Measurements from ENCODE around the gene RECK.

The RECK gene

DNA sequence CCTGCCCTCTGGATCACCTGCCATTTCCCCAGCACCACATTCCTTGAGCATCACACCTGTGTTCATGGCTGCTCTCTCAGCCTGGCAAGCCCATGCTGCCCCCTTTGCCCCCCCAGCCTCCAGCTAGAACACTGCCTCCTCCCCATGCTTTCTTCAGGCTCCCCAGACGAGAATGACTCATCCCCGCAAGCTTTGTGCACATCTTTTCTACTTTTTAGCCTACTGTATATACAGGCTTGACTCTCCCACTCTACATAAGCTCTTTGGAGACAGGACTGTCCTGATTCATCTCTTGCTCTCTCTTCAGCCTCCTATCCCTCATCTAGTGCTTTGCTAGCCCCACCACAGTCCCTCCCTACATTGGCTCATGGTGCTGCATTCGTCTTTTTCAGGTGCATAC is 79.9 kb downstream of the RECK start:
- TF ChIP-seq POLR2AphosphoS5 (IDR thresholded peaks at IDR 0.05; ENCODE audit: low read depth, low read length) (no peak), FOXP2 (optimal IDR thresholded peaks at IDR 0.05; ENCODE audit: borderline replicate concordance, extremely low read depth, extremely low read length, insufficient read depth) (no peak), SIN3A (IDR thresholded peaks at IDR 0.05; ENCODE audit: borderline replicate concordance, insufficient read depth, low read length) (no peak), TAF1 (IDR thresholded peaks at IDR 0.05; ENCODE audit: borderline replicate concordance, insufficient read depth, low read length) (no peak)
- TF ChIP-seq, protein P1, sequence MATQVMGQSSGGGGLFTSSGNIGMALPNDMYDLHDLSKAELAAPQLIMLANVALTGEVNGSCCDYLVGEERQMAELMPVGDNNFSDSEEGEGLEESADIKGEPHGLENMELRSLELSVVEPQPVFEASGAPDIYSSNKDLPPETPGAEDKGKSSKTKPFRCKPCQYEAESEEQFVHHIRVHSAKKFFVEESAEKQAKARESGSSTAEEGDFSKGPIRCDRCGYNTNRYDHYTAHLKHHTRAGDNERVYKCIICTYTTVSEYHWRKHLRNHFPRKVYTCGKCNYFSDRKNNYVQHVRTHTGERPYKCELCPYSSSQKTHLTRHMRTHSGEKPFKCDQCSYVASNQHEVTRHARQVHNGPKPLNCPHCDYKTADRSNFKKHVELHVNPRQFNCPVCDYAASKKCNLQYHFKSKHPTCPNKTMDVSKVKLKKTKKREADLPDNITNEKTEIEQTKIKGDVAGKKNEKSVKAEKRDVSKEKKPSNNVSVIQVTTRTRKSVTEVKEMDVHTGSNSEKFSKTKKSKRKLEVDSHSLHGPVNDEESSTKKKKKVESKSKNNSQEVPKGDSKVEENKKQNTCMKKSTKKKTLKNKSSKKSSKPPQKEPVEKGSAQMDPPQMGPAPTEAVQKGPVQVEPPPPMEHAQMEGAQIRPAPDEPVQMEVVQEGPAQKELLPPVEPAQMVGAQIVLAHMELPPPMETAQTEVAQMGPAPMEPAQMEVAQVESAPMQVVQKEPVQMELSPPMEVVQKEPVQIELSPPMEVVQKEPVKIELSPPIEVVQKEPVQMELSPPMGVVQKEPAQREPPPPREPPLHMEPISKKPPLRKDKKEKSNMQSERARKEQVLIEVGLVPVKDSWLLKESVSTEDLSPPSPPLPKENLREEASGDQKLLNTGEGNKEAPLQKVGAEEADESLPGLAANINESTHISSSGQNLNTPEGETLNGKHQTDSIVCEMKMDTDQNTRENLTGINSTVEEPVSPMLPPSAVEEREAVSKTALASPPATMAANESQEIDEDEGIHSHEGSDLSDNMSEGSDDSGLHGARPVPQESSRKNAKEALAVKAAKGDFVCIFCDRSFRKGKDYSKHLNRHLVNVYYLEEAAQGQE (IDR thresholded peaks at IDR 0.05; ENCODE audit: insufficient read depth in 1 of 2, low read depth in 2 of 2, low read length in 2 of 2): no peak

DNA sequence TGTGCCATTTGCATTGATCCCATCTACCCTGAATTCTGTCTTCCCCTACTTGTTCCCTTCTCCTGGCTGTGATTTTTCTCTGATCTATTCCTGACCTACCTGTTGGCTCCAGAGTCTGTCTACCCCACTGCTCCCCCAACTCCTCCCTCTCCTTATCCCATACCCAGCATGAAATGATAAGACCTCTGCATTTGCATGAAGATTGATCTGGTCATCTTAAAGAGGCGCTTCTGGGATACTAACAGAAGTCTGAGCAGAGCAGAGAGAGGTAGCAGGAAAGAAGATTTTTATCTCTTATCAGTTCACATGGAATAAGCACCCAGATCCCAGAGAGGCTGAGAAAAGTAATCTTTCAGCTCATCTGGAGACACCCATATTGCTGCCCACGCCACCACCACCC is 81.5 kb downstream of the RECK start:
- no peak for TF ChIP-seq POLR2AphosphoS5 (IDR thresholded peaks at IDR 0.05; ENCODE audit: low read depth, low read length)
- TF ChIP-seq FOXP2 (optimal IDR thresholded peaks at IDR 0.05; ENCODE audit: borderline replicate concordance, extremely low read depth, extremely low read length, insufficient read depth): no peak
- TF ChIP-seq, protein P1 (IDR thresholded peaks at IDR 0.05; ENCODE audit: insufficient read depth in 1 of 2, low read depth in 2 of 2, low read length in 2 of 2): no peak
- no peak for TF ChIP-seq SIN3A (IDR thresholded peaks at IDR 0.05; ENCODE audit: borderline replicate concordance, insufficient read depth, low read length)
- TF ChIP-seq TAF1 (IDR thresholded peaks at IDR 0.05; ENCODE audit: borderline replicate concordance, insufficient read depth, low read length): no peak

DNA sequence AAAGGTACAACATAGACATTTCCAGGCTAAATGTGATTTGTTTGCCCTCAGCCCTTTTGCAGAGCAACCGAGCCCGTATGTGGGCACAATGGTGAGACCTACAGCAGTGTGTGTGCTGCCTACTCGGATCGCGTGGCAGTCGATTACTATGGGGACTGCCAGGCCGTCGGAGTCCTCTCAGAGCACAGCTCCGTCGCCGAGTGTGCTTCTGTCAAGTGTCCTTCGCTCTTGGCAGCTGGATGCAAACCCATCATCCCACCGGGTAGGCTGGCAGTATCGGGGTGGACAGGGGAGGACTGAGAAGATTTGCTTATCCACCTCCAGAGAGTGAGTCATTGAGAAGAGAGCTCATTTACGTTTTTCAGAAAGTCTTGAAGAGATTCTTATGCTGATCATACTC is 82.0 kb downstream of the RECK start:
- no peak for TF ChIP-seq FOXP2 (optimal IDR thresholded peaks at IDR 0.05; ENCODE audit: borderline replicate concordance, extremely low read depth, extremely low read length, insufficient read depth)
- no peak for TF ChIP-seq TAF1 (IDR thresholded peaks at IDR 0.05; ENCODE audit: borderline replicate concordance, insufficient read depth, low read length)
- TF ChIP-seq, protein P1 (IDR thresholded peaks at IDR 0.05; ENCODE audit: insufficient read depth in 1 of 2, low read depth in 2 of 2, low read length in 2 of 2): no peak
- TF ChIP-seq SIN3A (IDR thresholded peaks at IDR 0.05; ENCODE audit: borderline replicate concordance, insufficient read depth, low read length): no peak
- TF ChIP-seq POLR2AphosphoS5 (IDR thresholded peaks at IDR 0.05; ENCODE audit: low read depth, low read length): no peak

DNA sequence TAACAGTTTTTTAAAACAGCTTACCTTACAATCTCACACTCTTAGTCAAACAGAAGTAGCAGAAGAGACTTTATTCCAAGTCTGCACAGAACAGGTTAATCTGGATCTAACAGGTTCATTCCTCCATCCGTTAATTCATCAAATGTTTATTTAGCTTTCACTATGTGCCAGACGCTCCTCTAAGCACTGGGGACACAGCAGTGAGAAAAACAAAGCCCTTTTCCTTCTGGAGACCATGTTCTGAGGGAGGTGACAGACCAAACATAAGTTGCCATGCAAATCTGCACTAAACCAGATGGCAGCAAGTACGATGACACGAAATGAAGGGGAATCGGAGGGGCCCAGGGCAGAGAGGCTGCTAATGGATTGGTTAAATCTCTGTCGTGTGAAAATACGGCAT is 82.8 kb downstream of the RECK start:
- TF ChIP-seq SIN3A (IDR thresholded peaks at IDR 0.05; ENCODE audit: borderline replicate concordance, insufficient read depth, low read length) (no peak), POLR2AphosphoS5 (IDR thresholded peaks at IDR 0.05; ENCODE audit: low read depth, low read length) (no peak), FOXP2 (optimal IDR thresholded peaks at IDR 0.05; ENCODE audit: borderline replicate concordance, extremely low read depth, extremely low read length, insufficient read depth) (no peak)

DNA sequence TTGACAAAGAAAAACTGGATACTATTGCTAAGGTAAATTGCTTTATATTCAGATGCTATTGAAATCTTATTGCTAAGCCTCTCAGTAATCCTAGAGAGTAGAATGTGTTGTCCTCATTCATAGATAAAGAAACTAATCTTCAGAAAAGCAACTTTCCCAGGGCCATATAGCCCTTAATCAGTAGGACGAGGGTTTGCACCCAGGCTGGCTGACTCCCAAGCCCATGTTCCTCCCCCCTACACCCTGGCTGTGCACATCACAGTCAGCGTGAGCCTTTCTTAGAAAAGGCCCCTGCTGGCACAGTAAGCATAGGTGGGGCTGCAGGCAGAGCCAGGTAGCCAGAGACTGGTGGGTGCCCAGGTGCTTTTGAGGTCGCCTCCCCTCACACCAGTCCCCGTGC is 84.0 kb downstream of the RECK start:
- TF ChIP-seq TAF1 (IDR thresholded peaks at IDR 0.05; ENCODE audit: borderline replicate concordance, insufficient read depth, low read length) (no peak), POLR2AphosphoS5 (IDR thresholded peaks at IDR 0.05; ENCODE audit: low read depth, low read length) (no peak), SIN3A (IDR thresholded peaks at IDR 0.05; ENCODE audit: borderline replicate concordance, insufficient read depth, low read length) (no peak), FOXP2 (optimal IDR thresholded peaks at IDR 0.05; ENCODE audit: borderline replicate concordance, extremely low read depth, extremely low read length, insufficient read depth) (no peak)
- TF ChIP-seq, protein P1 (IDR thresholded peaks at IDR 0.05; ENCODE audit: insufficient read depth in 1 of 2, low read depth in 2 of 2, low read length in 2 of 2): no peak

All from PFSK-1 (cell line).